Breast epithelium (tissue), 3 donors: Measurements from ENCODE around the gene SLC22A12.

Experiments used
- CTCF ChIP-seq, 3 donors: fragments of 450-650 bp; IDR thresholded peaks; one replicate each; pipeline ENCODE4 v1.5.1; 2016 to 2017; ENCODE audit warnings: antibody characterized with exemption in 3 of 3, mild to moderate bottlenecking in 3 of 3, moderate library complexity in 3 of 3
- POLR2AphosphoS5 ChIP-seq, 3 donors: sonication (generic); formaldehyde crosslinking; IDR thresholded peaks; one replicate each; pipeline ENCODE4 v1.6.1; 2017; ENCODE audit warnings: antibody characterized with exemption in 3 of 3

GRCh38 chr11:64591257-64592233, 525 bp downstream of the SLC22A12 start:
- TF ChIP-seq CTCF (IDR thresholded peaks at IDR 0.05) (no peak), POLR2AphosphoS5 (IDR thresholded peaks at IDR 0.05) (no peak)
